Esophagus squamous epithelium (tissue), 4 donors: ENCODE results near the gene ADAM22.

ENCODE experiments used
- CTCF ChIP-seq, 6 experiments: fragments of 450-650 bp in 4 of 6; fragments of 200-600 bp in 2 of 6; sonication (generic) in 2 of 6; IDR thresholded peaks; one replicate each; pipeline ENCODE4 v1.5.1; 2016 to 2019; ENCODE audit warnings: antibody characterized with exemption in 6 of 6, mild to moderate bottlenecking in 4 of 6, moderate library complexity in 4 of 6
- POLR2A ChIP-seq, 4 donors: fragments of 450-650 bp; IDR thresholded peaks; one replicate each; pipeline ENCODE4 v1.6.1; 2017; ENCODE audit warnings: antibody characterized with exemption in 4 of 4, mild to moderate bottlenecking in 4 of 4, moderate library complexity in 3 of 4

GRCh38 chr7:87968021-87968420, 34.0 kb downstream of the ADAM22 start:
- no peak for TF ChIP-seq CTCF (IDR thresholded peaks at IDR 0.05)
- TF ChIP-seq POLR2A (IDR thresholded peaks at IDR 0.05): no peak
